Breast epithelium (tissue), 4 donors: ENCODE data around the gene AFG1L. TPM values are rescaled to one million over a fixed set of nuclear protein-coding genes. Genes with fewer than 3 reads are reported as not detected.
"Not testable (repeated sequence)": the region's sequence is repeated elsewhere in the genome, so short reads cannot be mapped to it uniquely, and the experiment has no call there.

Experiments used
- DNase-seq, 2 donors: peaks; one replicate each; pipeline ENCODE4 v3.0.0-alpha.2; 2019; ENCODE audit warnings: low spot score in 2 of 2
- H3K27ac ChIP-seq, 2 donors: fragments of 200-600 bp; sonication (generic) in 1 of 2; one replicate each; pipeline ENCODE4 v1.5.1; 2016 to 2019; ENCODE audit warnings: mild to moderate bottlenecking in 1 of 2
- H3K27me3 ChIP-seq, 2 donors: fragments of 200-600 bp; sonication (generic) in 1 of 2; one replicate each; pipeline versions ENCODE4 v1.5.1 to v1.6.0; 2017 to 2019; ENCODE audit warnings: control low read depth in 1 of 2, mild to moderate bottlenecking in 1 of 2
- H3K36me3 ChIP-seq: fragments of 200-600 bp; one replicate; pipeline ENCODE4 v1.5.1; 2019
- H3K4me1 ChIP-seq, 2 donors: fragments of 200-600 bp; sonication (generic); one replicate each; pipeline ENCODE4 v1.5.1; 2016 to 2019; ENCODE audit warnings: control low read depth in 1 of 2
- H3K4me3 ChIP-seq, 3 donors: fragments of 200-600 bp; sonication (generic); 1 replicate in 2 of 3; 2 replicates in 1 of 3; pipeline ENCODE4 v1.5.1; 2016 to 2019; ENCODE audit warnings: mild to moderate bottlenecking in 3 of 3, moderate library complexity in 2 of 3
- H3K9me3 ChIP-seq, 2 donors: fragments of 200-600 bp; sonication (generic) in 1 of 2; one replicate each; pipeline ENCODE4 v1.5.1; 2016 to 2019; ENCODE audit warnings: control low read depth in 1 of 2
- CTCF ChIP-seq, 3 donors: fragments of 450-650 bp; IDR thresholded peaks; one replicate each; pipeline ENCODE4 v1.5.1; 2016 to 2017; ENCODE audit warnings: antibody characterized with exemption in 3 of 3, mild to moderate bottlenecking in 3 of 3, moderate library complexity in 3 of 3
- POLR2A ChIP-seq: fragments of 450-650 bp; IDR thresholded peaks from one replicate; pipeline ENCODE4 v1.6.1; 2016; ENCODE audit warnings: antibody characterized with exemption, mild to moderate bottlenecking, moderate library complexity
- POLR2AphosphoS5 ChIP-seq, 3 donors: sonication (generic); formaldehyde crosslinking; IDR thresholded peaks; one replicate each; pipeline ENCODE4 v1.6.1; 2017; ENCODE audit warnings: antibody characterized with exemption in 3 of 3
- intact Hi-C: fragments of 100-400 bp; cut with DNase I; formaldehyde crosslinking; loops from one replicate; pipeline ENCODE4 v1.15.1; 2023; ENCODE audit warnings: low total_unique reads
- total RNA-seq, 3 donors: library from RNA; depleted of rRNA; stranded (reverse); fragments of >200 nt; gene quantifications; one replicate each; pipeline ENCODE4 v1.1.0, GENCODE V29; 2016

The AFG1L gene
- total RNA-seq, 3 donors from 2014 or later, result 2.3 to 5.6 (median 4.0) TPM

GRCh38 chr6:108559097-108559883, 264.4 kb downstream of the AFG1L start:
- DNase-seq, result peak; percentile 89 to 94
- intact Hi-C loops, result no loop called here
- H3K36me3 ChIP-seq, result no peaks in the 10 kb centered on the region

DNA sequence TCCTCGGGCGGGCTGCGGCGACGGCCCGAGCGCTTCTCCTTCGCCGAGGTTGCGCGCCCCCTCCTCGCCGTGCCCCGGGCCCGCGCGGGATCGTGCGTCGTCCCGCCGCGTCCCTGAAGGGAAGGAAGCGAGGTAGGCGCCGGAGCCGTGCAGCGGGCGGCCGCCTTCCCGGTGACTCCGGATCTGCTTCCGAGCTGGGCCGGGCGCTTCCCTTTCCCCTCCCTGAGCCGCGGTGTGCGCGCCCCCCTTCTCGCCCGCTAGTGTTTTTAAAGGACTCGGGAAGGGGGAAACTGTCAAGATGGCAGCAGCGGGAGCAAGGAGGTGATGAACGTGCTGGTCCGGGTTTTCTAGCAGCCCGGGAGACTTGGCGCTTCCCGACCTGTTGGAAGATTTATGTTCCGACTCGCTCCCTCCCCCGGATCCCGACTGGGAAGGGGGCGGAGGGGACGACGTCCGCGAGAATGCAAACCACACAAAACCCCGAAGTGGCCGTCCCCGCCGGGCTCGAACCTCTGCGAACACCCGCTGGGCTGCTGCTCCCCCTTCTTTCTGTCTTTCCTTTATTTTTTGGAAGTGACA, 265.1 kb downstream of the AFG1L start:
- peak; percentile 78 for DNase-seq

More at GRCh38 chr6:108559097-108559883, 264.4 kb downstream of the AFG1L start:
- TF ChIP-seq POLR2A (peak; percentile 76), POLR2AphosphoS5 (IDR thresholded peaks at IDR 0.05) (peak; percentile 79 to 92 (median 91)), CTCF (IDR thresholded peaks at IDR 0.05) (peak in 1 of 3 donors; percentile 7)
- Histone ChIP-seq H3K4me3 (peak overlapping the region; percentile 86 to 92 (median 92)), H3K4me1 (no peaks in the 10 kb centered on the region), H3K27me3 (no peaks in the 10 kb centered on the region), H3K27ac (peak overlapping the region; percentile 97 to 100), H3K9me3 (no peaks in the 10 kb centered on the region)

GRCh38 chr6:108560463-108561308, 265.8 kb downstream of the AFG1L start, which contains the start of gene FOXO3:
FOXO3 (plus strand) TSS chr6:108560917; CDS start chr6:108561209, 292 bp downstream.
- H3K27me3 ChIP-seq, result no peaks in the 10 kb centered on the region
- H3K4me3 ChIP-seq, result peak within 1 kb of the TSS; percentile 86 to 92 (median 92)
- TF ChIP-seq CTCF (IDR thresholded peaks at IDR 0.05) (no peak), POLR2A (peak; percentile 85), POLR2AphosphoS5 (IDR thresholded peaks at IDR 0.05) (peak; percentile 89 to 93 (median 92))
- H3K4me1 ChIP-seq, result peaks cover 0 to 9% of the 10 kb centered on the region in 2 donors
- H3K9me3 ChIP-seq, result no peaks in the 10 kb centered on the region
- intact Hi-C loops, result no loop called here
- H3K27ac ChIP-seq, result peak within 1 kb of the TSS; percentile 97 to 100
- DNase-seq, result peak; percentile 89 to 93
- H3K36me3 ChIP-seq, result no peaks in the 10 kb centered on the region

More for the DNA sequence above, 265.1 kb downstream of the AFG1L start:
- Histone ChIP-seq H3K9me3 (no peaks in the 10 kb centered on the region), H3K4me3 (peak overlapping the region; percentile 86 to 92 (median 92)), H3K36me3 (no peaks in the 10 kb centered on the region), H3K27ac (peak overlapping the region; percentile 97 to 100), H3K27me3 (no peaks in the 10 kb centered on the region), H3K4me1 (peaks cover 0 to 2% of the 10 kb centered on the region in 2 donors)
- TF ChIP-seq POLR2A (peak; percentile 17), CTCF (IDR thresholded peaks at IDR 0.05) (peak in 1 of 3 donors; percentile 17), POLR2AphosphoS5 (IDR thresholded peaks at IDR 0.05) (peak; percentile 5 to 71 (median 53))
- intact Hi-C loops, result no loop called here

- intact Hi-C loops, DNase-seq, H3K9me3 ChIP-seq, H3K36me3 ChIP-seq, H3K27me3 ChIP-seq: not testable (repeated sequence)
- Histone ChIP-seq H3K4me3 (peak overlapping the region; percentile 86 to 92 (median 92)), H3K4me1 (peaks cover 0 to 15% of the 10 kb centered on the region in 2 donors), H3K27ac (peak overlapping the region; percentile 97 to 100)
Measured at GRCh38 chr6:108561309-108561647, 266.4 kb downstream of the AFG1L start.

DNA sequence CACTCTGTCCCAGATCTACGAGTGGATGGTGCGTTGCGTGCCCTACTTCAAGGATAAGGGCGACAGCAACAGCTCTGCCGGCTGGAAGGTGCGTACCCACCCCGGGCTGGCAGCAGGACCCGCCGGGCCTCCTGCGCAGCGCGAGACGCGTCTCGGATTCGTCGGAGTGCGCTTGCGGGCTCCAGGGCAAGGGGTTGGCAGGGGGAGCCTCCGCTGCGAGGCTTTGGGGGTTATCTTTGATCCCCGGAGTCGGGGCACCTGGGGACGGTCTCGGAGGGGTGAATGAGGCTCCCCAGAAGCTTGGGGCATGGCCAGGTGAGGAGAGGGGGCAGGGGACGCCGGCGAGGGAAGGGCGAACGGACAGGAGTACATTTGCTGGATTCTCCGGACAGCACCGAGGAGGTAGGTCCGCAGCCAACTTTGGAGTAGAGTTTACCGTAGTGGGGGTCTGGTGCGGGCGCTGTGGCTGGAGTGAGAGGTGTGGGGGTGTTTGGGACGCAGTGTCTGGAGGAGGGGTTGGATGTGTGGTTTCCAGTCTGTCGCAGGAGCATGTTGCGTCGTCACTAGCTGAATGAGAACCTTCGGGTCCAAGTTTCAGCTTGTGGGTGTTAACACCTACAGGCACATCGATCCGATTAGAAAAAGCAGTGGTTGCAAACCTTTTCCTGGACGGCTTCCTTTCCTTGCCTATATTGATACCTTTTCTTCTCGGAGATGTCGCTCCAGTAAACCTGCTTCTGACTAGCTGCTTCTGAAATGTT, 267.1 kb downstream of the AFG1L start:
- H3K36me3 ChIP-seq, result no peaks in the 10 kb centered on the region
- DNase-seq, result no peak
- no peaks in the 10 kb centered on the region for H3K27me3 ChIP-seq
- peaks cover 0 to 20% of the 10 kb centered on the region in 2 donors for H3K4me1 ChIP-seq
- intact Hi-C loops, result no loop called here
- H3K27ac ChIP-seq, result peak overlapping the region; percentile 97 to 100
- no peaks in the 10 kb centered on the region for H3K9me3 ChIP-seq
- TF ChIP-seq CTCF (IDR thresholded peaks at IDR 0.05), result no peak
- peak in 1 of 3 donors; percentile 23 for TF ChIP-seq POLR2AphosphoS5 (IDR thresholded peaks at IDR 0.05)
- peak; percentile 24 for TF ChIP-seq POLR2A
- H3K4me3 ChIP-seq, result peak overlapping the region; percentile 86 to 92 (median 92)
